Endodermal cell (in vitro differentiated cells): ENCODE measurements around the gene DSCAML1. TPM values are rescaled to one million over a fixed set of nuclear protein-coding genes. Genes with fewer than 3 reads are reported as not detected.

Source experiments
- DNase-seq: peaks from one replicate; pipeline ENCODE4 v3.0.0-alpha.2; 2017
- H3K27ac ChIP-seq: 2 replicates; pipeline ENCODE4 v1.5.1; 2013; ENCODE audit warnings: mild to moderate bottlenecking, low read depth, low read length, moderate library complexity
- H3K27me3 ChIP-seq: 2 replicates; pipeline ENCODE4 v1.6.1; 2013; ENCODE audit warnings: mild to moderate bottlenecking, low read length, moderate library complexity; ENCODE audit not compliant: insufficient read depth, control insufficient read depth, poor library complexity, severe bottlenecking
- H3K36me3 ChIP-seq: 2 replicates; pipeline ENCODE4 v1.7.0; 2013; ENCODE audit warnings: mild to moderate bottlenecking, low read length, moderate library complexity; ENCODE audit not compliant: control insufficient read depth, insufficient read depth
- H3K4me1 ChIP-seq: one replicate; pipeline ENCODE4 v1.7.0; 2013; ENCODE audit warnings: low read length; ENCODE audit not compliant: control insufficient read depth, insufficient read depth
- H3K4me3 ChIP-seq: 2 replicates; pipeline ENCODE4 v1.5.1; 2013; ENCODE audit warnings: mild to moderate bottlenecking, low read length, moderate library complexity
- H3K9ac ChIP-seq: 2 replicates; pipeline ENCODE4 v1.6.1; 2013; ENCODE audit warnings: mild to moderate bottlenecking, low read length, moderate library complexity; ENCODE audit not compliant: poor library complexity, severe bottlenecking; ENCODE audit errors: extremely low read depth
- H3K9me3 ChIP-seq: 2 replicates; pipeline ENCODE4 v1.6.1; 2013; ENCODE audit warnings: mild to moderate bottlenecking, low read length, moderate library complexity; ENCODE audit not compliant: control insufficient read depth
- H3K27ac Mint-ChIP-seq: 2 replicates; pipeline ENCODE4 v1.8.0; 2020; ENCODE audit warnings: mixed read lengths
- H3K27me3 Mint-ChIP-seq: 2 replicates; pipeline ENCODE4 v1.8.0; 2021; ENCODE audit warnings: mild to moderate bottlenecking, mixed read lengths; ENCODE audit not compliant: insufficient read depth
- H3K36me3 Mint-ChIP-seq: 2 replicates; pipeline ENCODE4 v1.8.0; 2020; ENCODE audit warnings: low read depth, mixed read lengths
- H3K4me1 Mint-ChIP-seq: 2 replicates; pipeline ENCODE4 v1.8.0; 2020; ENCODE audit warnings: mixed read lengths
- H3K4me3 Mint-ChIP-seq: 2 replicates; pipeline ENCODE4 v1.8.0; 2020; ENCODE audit warnings: mild to moderate bottlenecking, moderate library complexity, mixed read lengths
- H3K9me3 Mint-ChIP-seq: 2 replicates; pipeline ENCODE4 v1.8.0; 2020; ENCODE audit warnings: mild to moderate bottlenecking, mixed read lengths
- CTCF ChIP-seq: fragments of 200-600 bp; sonication (generic); conservative IDR thresholded peaks from 2 replicates; pipeline ENCODE4 v1.5.0; 2021; ENCODE audit warnings: antibody characterized with exemption, mild to moderate bottlenecking
- WGBS, 2 experiments: methylation state at CpG; one replicate each; pipeline versions ENCODE4 v1.1.5 to v1.1.7; 2013; ENCODE audit warnings: missing lambda C conversion rate in 2 of 2, mixed read lengths in 1 of 2; ENCODE audit not compliant: insufficient coverage in 1 of 2, insufficient read length in 1 of 2; 5-methylcytosine and 5-hydroxymethylcytosine counted together
- total RNA-seq, 2 donors: library from RNA; stranded (reverse); fragmentation: NEBNext Ultra II Directional in 1 of 2; extraction: Animal tissue kit (Norgen Biotek cat#: 25700) in 1 of 2; gene quantifications; 2 replicates in 1 of 2; 3 replicates in 1 of 2; pipeline ENCODE4 v1.2.1, GENCODE V29; 2021

The DSCAML1 gene
- total RNA-seq, 2 donors from 2014 or later: 5.6 to 10.9 TPM

- no peaks in the 10 kb centered on the region for H3K9me3 Mint-ChIP-seq
- peaks cover 37% of the 10 kb centered on the region for H3K4me1 Mint-ChIP-seq
- H3K36me3 Mint-ChIP-seq: no peaks in the 10 kb centered on the region
Measured at GRCh38 chr11:117826190-117826570, 29.2 kb upstream of the DSCAML1 start.

GRCh38 chr11:117825538-117826189, 28.6 kb upstream of the DSCAML1 start:
- no peaks in the 10 kb centered on the region for H3K36me3 ChIP-seq
- H3K4me1 ChIP-seq: peaks cover 4% of the 10 kb centered on the region
- Mint-ChIP-seq H3K4me3 (no peak overlapping the region), H3K36me3 (no peaks in the 10 kb centered on the region), H3K27me3 (peaks cover 9% of the 10 kb centered on the region), H3K9me3 (no peaks in the 10 kb centered on the region), H3K4me1 (peaks cover 33% of the 10 kb centered on the region), H3K27ac (no peak overlapping the region)
- TF ChIP-seq CTCF: no peak
- no peak for DNase-seq
- H3K27ac ChIP-seq: no peak overlapping the region
- no peaks in the 10 kb centered on the region for H3K9me3 ChIP-seq
- whole genome bisulfite sequencing, 2 experiments: 91 to 98% methylated on average over 5 to 8 of the region's 8 CpGs
- H3K27me3 ChIP-seq: no peaks in the 10 kb centered on the region
- no peak overlapping the region for H3K4me3 ChIP-seq
- no peak overlapping the region for H3K9ac ChIP-seq

More at GRCh38 chr11:117826190-117826570, 29.2 kb upstream of the DSCAML1 start:
- 80 to 83% methylated on average over 7 to 10 of the region's 10 CpGs for WGBS, 2 experiments
- H3K27ac ChIP-seq: no peak overlapping the region
- H3K9ac ChIP-seq: no peak overlapping the region
- peak; percentile 26 for DNase-seq
- Mint-ChIP-seq H3K27me3 (peaks cover 9% of the 10 kb centered on the region), H3K27ac (no peak overlapping the region), H3K4me3 (no peak overlapping the region)
- no peaks in the 10 kb centered on the region for H3K9me3 ChIP-seq
- no peak overlapping the region for H3K4me3 ChIP-seq
- no peaks in the 10 kb centered on the region for H3K36me3 ChIP-seq
- H3K27me3 ChIP-seq: no peaks in the 10 kb centered on the region
- peaks cover 4% of the 10 kb centered on the region for H3K4me1 ChIP-seq
- no peak for TF ChIP-seq CTCF

DNA sequence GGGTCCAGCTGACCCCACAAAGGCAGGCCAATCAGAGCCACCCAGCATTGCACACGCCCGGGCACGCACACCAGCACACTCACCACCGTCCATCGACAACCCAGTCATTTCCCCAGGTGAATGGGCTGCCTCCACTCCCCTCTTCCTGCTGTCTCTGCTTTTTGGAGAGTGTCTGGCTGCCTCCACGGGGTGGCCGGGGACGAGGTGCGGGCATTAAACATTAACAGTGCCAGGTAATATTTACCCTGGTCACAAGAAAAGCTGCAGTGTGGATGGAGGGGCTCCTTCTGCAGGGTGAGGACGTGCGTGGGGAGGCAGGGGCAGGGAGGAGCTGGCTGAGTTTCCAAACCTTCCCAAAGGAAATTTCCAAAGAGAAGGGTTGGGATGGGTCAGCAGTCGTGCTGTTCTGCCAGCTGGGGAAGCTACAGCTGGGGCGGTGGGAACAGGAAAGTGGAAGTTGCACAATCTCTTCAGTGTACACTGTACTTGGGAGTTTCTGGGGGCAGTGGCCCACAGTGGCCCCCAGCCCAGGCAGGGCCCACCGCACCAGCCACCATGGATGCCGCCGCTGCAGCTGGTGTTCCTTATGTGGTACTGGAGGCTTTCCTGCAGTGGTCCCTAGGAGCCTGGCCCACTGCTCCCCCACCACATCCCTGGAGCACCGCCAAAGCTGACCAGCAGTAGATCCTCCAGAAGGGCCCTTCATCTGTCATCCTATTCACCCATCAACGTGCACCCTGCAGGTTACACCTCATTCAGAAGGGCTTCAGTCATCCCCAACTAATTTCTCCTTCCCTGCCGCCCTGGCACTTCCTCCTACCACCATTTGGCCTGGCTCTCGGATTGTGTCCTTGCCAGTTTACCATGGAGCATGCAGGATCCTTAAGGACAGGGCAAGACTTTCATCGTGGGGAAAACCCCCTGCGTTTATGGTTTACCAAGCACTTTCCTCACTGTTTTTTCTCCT, 27.8 kb upstream of the DSCAML1 start, which contains the start of gene FXYD2:
TSS of gene FXYD2 (minus strand) at position 174 of the 967 bp plus-strand sequence. CDS start at position 108, 66 bp downstream.
- Histone ChIP-seq H3K4me1 (peaks cover 7% of the 10 kb centered on the region), H3K9me3 (no peaks in the 10 kb centered on the region), H3K36me3 (no peaks in the 10 kb centered on the region), H3K9ac (no peak within 1 kb of the TSS), H3K4me3 (no peak within 1 kb of the TSS), H3K27ac (no peak within 1 kb of the TSS), H3K27me3 (no peaks in the 10 kb centered on the region)
- DNase-seq: peak; percentile 53
- TF ChIP-seq CTCF: no peak
- H3K4me1 Mint-ChIP-seq: peaks cover 35% of the 10 kb centered on the region
- H3K27me3 Mint-ChIP-seq: peaks cover 9% of the 10 kb centered on the region
- no peaks in the 10 kb centered on the region for H3K36me3 Mint-ChIP-seq
- no peak within 1 kb of the TSS for H3K4me3 Mint-ChIP-seq
- no peak within 1 kb of the TSS for H3K27ac Mint-ChIP-seq
- no peaks in the 10 kb centered on the region for H3K9me3 Mint-ChIP-seq
- WGBS, 2 experiments: 83 to 85% methylated on average over 13 to 22 of the region's 22 CpGs
